ENCODE measurements around the gene STARD9.

The STARD9 gene

GRCh38 chr15:42692997-42693396, 117.6 kb downstream of the STARD9 start:
- no peak for TF ChIP-seq CTCF (IDR thresholded peaks at IDR 0.05; ENCODE audit: low read depth, low read length, missing control alignments)
- no peak overlapping the region for H3K4me3 ChIP-seq (replicated peaks; ENCODE audit: low read depth, low read length)
- no peak for DNase-seq (ENCODE audit: extremely low read depth, low read depth)

- no peak for TF ChIP-seq CTCF (IDR thresholded peaks at IDR 0.05; ENCODE audit: low read depth, low read length, missing control alignments)
- no peak for DNase-seq (ENCODE audit: extremely low read depth, low read depth)
- no peak overlapping the region for H3K4me3 ChIP-seq (replicated peaks; ENCODE audit: low read depth, low read length)
Observed at GRCh38 chr15:42693496-42693895, 118.1 kb downstream of the STARD9 start.

- TF ChIP-seq CTCF (IDR thresholded peaks at IDR 0.05; ENCODE audit: low read depth, low read length, missing control alignments), result no peak
- no peak overlapping the region for H3K4me3 ChIP-seq (replicated peaks; ENCODE audit: low read depth, low read length)
- no peak for DNase-seq (ENCODE audit: extremely low read depth, low read depth)
Observed at GRCh38 chr15:42693942-42694341, 118.5 kb downstream of the STARD9 start.

GRCh38 chr15:42694398-42694797, 119.0 kb downstream of the STARD9 start:
- DNase-seq (ENCODE audit: extremely low read depth, low read depth), result no peak
- H3K4me3 ChIP-seq (replicated peaks; ENCODE audit: low read depth, low read length), result no peak overlapping the region
- TF ChIP-seq CTCF (IDR thresholded peaks at IDR 0.05; ENCODE audit: low read depth, low read length, missing control alignments), result no peak

GRCh38 chr15:42695527-42696071, 120.2 kb downstream of the STARD9 start:
- no peak for TF ChIP-seq CTCF (IDR thresholded peaks at IDR 0.05; ENCODE audit: low read depth, low read length, missing control alignments)
- no peak overlapping the region for H3K4me3 ChIP-seq (replicated peaks; ENCODE audit: low read depth, low read length)
- DNase-seq (ENCODE audit: extremely low read depth, low read depth), result no peak

GRCh38 chr15:42696626-42697025, 121.2 kb downstream of the STARD9 start:
- no peak for DNase-seq (ENCODE audit: extremely low read depth, low read depth)
- no peak for TF ChIP-seq CTCF (IDR thresholded peaks at IDR 0.05; ENCODE audit: low read depth, low read length, missing control alignments)
- no peak overlapping the region for H3K4me3 ChIP-seq (replicated peaks; ENCODE audit: low read depth, low read length)

- peak; percentile 85 for TF ChIP-seq CTCF (IDR thresholded peaks at IDR 0.05; ENCODE audit: low read depth, low read length, missing control alignments)
- peak; percentile 22 for DNase-seq (ENCODE audit: extremely low read depth, low read depth)
- H3K4me3 ChIP-seq (replicated peaks; ENCODE audit: low read depth, low read length), result no peak overlapping the region
Observed at GRCh38 chr15:42704492-42704926, 129.1 kb downstream of the STARD9 start.
